BJ (cell line): Measurements from ENCODE around the gene SKP1. TPM values are rescaled to one million over a fixed set of nuclear protein-coding genes. Genes with fewer than 3 reads are reported as not detected.

Experiments
- CTCF ChIA-PET: fragments of 350-600 bp; formaldehyde crosslinking; extraction: SDS; loops from one replicate; lab custom pipeline; 2021; ENCODE audit warnings: antibody characterized with exemption, inconsistent platforms; lab: Yijun Ruan, JAX
- POLR2A ChIA-PET: fragments of 300-600 bp; sonication (Branson Sonifier 250); formaldehyde crosslinking; extraction: SDS; loops from one replicate; lab custom pipeline; 2021; ENCODE audit warnings: antibody characterized with exemption; lab: Charles Lee
- DNase-seq: peaks from one replicate; pipeline ENCODE4 v3.0.0-alpha.2; 2011; ENCODE audit warnings: low read depth
- H3K27me3 ChIP-seq: 2 replicates; pipeline ENCODE4 v1.6.0; 2011; ENCODE audit warnings: low read length; ENCODE audit not compliant: control insufficient read depth, insufficient read depth
- H3K36me3 ChIP-seq: 2 replicates; pipeline ENCODE4 v1.5.1; 2011; ENCODE audit warnings: low read length; ENCODE audit not compliant: control insufficient read depth, insufficient read depth
- H3K4me3 ChIP-seq: 2 replicates; pipeline ENCODE4 v1.5.1; 2011; ENCODE audit warnings: low read depth, mild to moderate bottlenecking, control low read depth, low read length
- polyA plus RNA-seq: library from polyadenylated mRNA; depleted of rRNA; stranded (reverse); fragments of >200 nt; gene quantifications from 2 replicates; pipeline ENCODE4 v1.2.3, GENCODE V29; 2011
- TF ChIP-seq, protein P1 (sequence below): IDR thresholded peaks from 2 replicates; pipeline ENCODE4 v1.5.1; 2011; ENCODE audit warnings: low read depth, mild to moderate bottlenecking, control low read depth, inconsistent platforms, low read length, moderate library complexity; ENCODE audit not compliant: insufficient read depth

Gene SKP1
- polyA plus RNA-seq, 1 experiment, result 183 TPM

- TF ChIP-seq, protein P1, sequence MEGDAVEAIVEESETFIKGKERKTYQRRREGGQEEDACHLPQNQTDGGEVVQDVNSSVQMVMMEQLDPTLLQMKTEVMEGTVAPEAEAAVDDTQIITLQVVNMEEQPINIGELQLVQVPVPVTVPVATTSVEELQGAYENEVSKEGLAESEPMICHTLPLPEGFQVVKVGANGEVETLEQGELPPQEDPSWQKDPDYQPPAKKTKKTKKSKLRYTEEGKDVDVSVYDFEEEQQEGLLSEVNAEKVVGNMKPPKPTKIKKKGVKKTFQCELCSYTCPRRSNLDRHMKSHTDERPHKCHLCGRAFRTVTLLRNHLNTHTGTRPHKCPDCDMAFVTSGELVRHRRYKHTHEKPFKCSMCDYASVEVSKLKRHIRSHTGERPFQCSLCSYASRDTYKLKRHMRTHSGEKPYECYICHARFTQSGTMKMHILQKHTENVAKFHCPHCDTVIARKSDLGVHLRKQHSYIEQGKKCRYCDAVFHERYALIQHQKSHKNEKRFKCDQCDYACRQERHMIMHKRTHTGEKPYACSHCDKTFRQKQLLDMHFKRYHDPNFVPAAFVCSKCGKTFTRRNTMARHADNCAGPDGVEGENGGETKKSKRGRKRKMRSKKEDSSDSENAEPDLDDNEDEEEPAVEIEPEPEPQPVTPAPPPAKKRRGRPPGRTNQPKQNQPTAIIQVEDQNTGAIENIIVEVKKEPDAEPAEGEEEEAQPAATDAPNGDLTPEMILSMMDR, result no peak
- ChIA-PET POLR2A (interaction anchor here (0.6 kb wide), 1 partner anchor 236 kb away, joined by 5 read pairs; the partner anchor contains the start of gene UBE2B), CTCF (interaction anchor here (0.6 to 17.5 kb wide), 4 partner anchors 12 to 91 kb away, joined by 3 to 381 read pairs (median 5); no protein-coding TSS in a partner anchor)
- Histone ChIP-seq H3K27me3 (no peaks in the 10 kb centered on the region), H3K4me3 (no peak overlapping the region), H3K36me3 (peaks cover 27% of the 10 kb centered on the region)
- DNase-seq, result no peak
These were observed 41.6 kb downstream of the SKP1 start for GRCh38 chr5:134135091-134135655.

DNA sequence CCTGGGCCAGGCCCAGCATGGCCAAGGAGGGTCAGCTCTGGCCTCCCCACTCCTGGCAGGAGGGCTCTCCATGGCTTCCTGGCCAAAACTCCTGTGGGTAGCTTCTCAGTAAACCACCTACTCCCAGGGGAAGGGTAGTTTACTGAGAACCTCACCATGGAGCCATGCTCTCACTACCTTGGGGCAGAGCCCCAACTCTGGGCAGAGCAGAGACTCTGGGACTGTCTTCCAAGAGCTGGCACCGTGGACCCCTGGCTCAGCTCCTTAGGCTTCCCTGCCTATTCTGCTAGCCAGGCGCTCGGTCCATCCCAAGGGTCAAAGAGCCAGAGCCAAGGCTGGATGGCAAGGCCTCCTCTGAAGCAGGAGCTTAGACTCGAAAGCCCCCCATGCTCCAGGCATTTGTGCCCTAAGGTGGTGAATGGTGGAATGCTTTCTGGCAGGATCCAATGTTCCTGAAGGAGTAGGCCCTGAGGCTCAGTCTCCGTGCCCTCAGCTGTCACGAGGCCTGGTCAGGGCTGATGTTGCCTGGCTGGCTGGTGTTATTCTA lies 42.7 kb downstream of the SKP1 start:
- ChIA-PET CTCF (interaction anchor here (0.6 to 17.5 kb wide), 5 partner anchors 23 to 90 kb away, joined by 3 to 381 read pairs (median 4); no protein-coding TSS in a partner anchor), POLR2A (no interaction called here)
- no peak overlapping the region for H3K4me3 ChIP-seq
- H3K27me3 ChIP-seq, result no peaks in the 10 kb centered on the region
- no peak for DNase-seq
- H3K36me3 ChIP-seq, result peaks cover 22% of the 10 kb centered on the region
- TF ChIP-seq, protein P1, result no peak

DNA sequence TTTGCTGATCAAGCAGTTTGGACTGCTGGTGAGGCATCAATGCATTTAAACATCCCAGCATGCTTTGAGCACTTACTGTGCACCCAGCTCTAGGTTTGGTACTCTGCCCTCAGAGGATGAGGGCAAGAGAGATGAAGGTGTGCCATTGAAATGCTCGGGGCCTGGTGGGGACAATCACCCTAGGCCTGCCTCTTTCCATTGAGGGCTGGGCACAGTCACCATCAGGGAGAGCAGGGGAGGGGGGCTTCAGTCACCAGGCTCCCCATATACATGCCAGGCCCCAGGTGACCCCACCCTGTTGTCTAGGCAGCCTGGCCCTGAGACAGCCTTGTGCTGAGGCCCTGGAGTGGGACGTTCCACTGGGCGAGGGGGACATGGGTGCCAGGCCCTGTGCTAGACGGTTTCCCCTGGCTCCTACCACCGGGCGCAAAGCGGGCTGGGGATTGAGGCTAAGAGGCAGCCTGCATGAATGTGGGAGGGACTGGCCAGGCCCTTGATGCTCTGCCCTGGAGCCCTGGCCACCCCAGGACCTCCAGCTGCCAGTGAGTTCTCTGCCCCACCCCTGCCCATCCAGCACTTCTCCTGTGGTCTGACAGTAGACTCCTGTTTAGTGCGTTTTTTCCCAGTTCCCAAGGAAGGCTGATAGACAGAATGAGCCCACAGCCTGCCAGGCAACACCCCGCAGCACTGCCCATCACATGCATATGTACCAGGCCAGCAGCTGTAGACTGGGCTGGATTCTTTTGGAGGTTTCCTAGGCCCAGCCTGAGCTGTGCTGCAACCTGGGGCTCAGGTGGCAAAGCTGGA lies 43.4 kb downstream of the SKP1 start:
- TF ChIP-seq, protein P1, result no peak
- H3K4me3 ChIP-seq, result no peak overlapping the region
- no peaks in the 10 kb centered on the region for H3K27me3 ChIP-seq
- ChIA-PET POLR2A (no interaction called here), CTCF (interaction anchor here (0.6 to 17.5 kb wide), 5 partner anchors 8 to 89 kb away, joined by 3 to 381 read pairs (median 4); no protein-coding TSS in a partner anchor)
- peaks cover 22% of the 10 kb centered on the region for H3K36me3 ChIP-seq
- no peak for DNase-seq

DNA sequence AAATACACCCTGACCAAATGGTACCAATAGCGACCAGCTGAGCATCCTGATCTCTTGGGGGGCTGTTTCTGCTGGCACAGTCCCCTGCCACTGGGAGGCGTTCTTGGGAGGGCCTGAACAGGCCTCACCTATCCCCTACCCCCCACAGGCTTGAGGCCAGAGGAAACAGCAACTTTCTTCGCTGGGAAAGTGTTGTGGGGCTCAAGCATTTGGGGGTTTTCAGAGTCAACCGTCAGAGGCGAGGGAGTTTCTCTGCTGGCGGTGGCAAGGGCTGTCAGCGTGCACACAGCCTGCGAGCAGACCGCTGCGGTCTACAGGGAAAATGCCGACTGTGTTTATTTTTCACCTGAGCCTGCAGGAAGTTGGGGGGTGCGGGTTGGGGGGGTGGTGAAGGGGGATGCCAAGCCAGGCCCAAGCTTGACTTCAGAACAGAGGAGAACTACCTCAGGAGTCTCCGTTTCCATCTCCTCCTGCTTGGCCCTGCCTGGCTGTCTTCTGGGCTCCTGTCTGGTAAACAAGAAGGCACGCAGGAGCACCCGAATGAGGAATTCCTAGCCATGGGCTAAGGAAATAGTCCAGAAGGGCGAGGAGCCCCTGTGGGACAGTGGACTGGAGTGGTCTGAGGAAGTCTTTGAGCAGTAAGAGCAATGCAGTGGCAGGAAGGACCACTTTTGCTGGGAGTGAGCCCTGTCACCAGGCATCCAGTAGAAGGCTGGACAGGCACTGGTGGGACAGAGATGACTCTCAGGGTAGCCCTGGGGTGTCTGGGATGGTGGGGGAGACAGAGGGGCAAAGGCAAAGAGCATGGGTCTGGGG lies 44.2 kb downstream of the SKP1 start:
- peaks cover 21% of the 10 kb centered on the region for H3K36me3 ChIP-seq
- TF ChIP-seq, protein P1, result no peak
- POLR2A ChIA-PET, result no interaction called here
- no peaks in the 10 kb centered on the region for H3K27me3 ChIP-seq
- CTCF ChIA-PET, result interaction anchor here (9.2 to 17.5 kb wide), 2 partner anchors 9 to 88 kb away, joined by 105 to 381 read pairs; no protein-coding TSS in a partner anchor
- H3K4me3 ChIP-seq, result no peak overlapping the region
- DNase-seq, result no peak
